HepG2 (cell line): ENCODE data around the gene KEL.

Experiments
- NCOR1 ChIP-seq: fragments of 200-600 bp; sonication (generic); IDR thresholded peaks from 2 replicates; pipeline ENCODE4 v1.7.0; 2017; ENCODE audit warnings: antibody characterized with exemption, low read length, borderline replicate concordance
- SNAPC2 ChIP-seq: sonication (generic); formaldehyde crosslinking; IDR thresholded peaks from 2 replicates; pipeline ENCODE4 v1.8.1; 2022; ENCODE audit warnings: mild to moderate bottlenecking, missing genetic modification reagents
- STAT5B ChIP-seq: sonication (generic); formaldehyde crosslinking; IDR thresholded peaks from 2 replicates; pipeline ENCODE4 v1.4.0; 2020; ENCODE audit warnings: missing genetic modification reagents
- ZNF704 ChIP-seq: sonication (generic); formaldehyde crosslinking; IDR thresholded peaks from 2 replicates; pipeline ENCODE4 v1.8.1; 2023; ENCODE audit warnings: mild to moderate bottlenecking, inconsistent platforms, moderate library complexity, missing genetic modification reagents, borderline replicate concordance
- ZNF772 ChIP-seq: sonication (generic); formaldehyde crosslinking; IDR thresholded peaks from 2 replicates; pipeline ENCODE4 v1.5.0; 2020; ENCODE audit warnings: mild to moderate bottlenecking, missing genetic modification reagents

GRCh38 chr7:142962991-142963390 is 828 bp upstream of the KEL start:
- TF ChIP-seq NCOR1 (no peak), ZNF772 (no peak), SNAPC2 (CRISPR knock-in tag) (no peak), ZNF704 (CRISPR knock-in tag) (no peak), STAT5B (CRISPR knock-in tag) (no peak)
